Prostate gland (tissue), 2 donors: ENCODE measurements around the gene FUT8.

Source experiments
- POLR2A ChIP-seq: fragments of 450-650 bp; IDR thresholded peaks from one replicate; pipeline ENCODE4 v1.6.1; 2016; ENCODE audit warnings: antibody characterized with exemption, mild to moderate bottlenecking
- TF ChIP-seq, protein P1 (sequence below), 4 experiments: fragments of 200-600 bp in 2 of 4; fragments of 450-650 bp in 2 of 4; sonication (generic) in 2 of 4; IDR thresholded peaks; 1 replicate in 3 of 4; 2 replicates in 1 of 4; pipeline ENCODE4 v1.5.1; 2016 to 2019; ENCODE audit warnings: antibody characterized with exemption in 4 of 4, mild to moderate bottlenecking in 2 of 4, moderate library complexity in 2 of 4

DNA sequence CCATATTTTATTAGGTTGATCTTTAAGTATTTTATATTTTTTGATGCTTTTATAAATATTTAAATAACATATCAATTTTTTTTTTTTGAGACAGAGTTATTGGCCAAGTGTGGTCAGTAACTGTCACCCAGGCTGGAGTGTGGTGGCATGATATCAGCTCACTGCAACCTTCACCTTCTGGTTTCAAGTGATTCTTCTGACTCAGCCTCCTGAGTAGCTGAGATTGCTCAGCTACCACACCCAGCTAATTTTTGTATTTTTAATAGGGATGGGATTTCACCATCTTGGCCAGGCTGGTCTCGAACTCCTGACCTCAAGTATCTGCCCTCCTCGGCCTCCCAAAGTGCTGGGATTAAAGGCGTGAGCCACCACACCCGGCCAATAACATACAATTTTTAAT, 71.1 kb downstream of the FUT8 start:
- TF ChIP-seq, protein P1, sequence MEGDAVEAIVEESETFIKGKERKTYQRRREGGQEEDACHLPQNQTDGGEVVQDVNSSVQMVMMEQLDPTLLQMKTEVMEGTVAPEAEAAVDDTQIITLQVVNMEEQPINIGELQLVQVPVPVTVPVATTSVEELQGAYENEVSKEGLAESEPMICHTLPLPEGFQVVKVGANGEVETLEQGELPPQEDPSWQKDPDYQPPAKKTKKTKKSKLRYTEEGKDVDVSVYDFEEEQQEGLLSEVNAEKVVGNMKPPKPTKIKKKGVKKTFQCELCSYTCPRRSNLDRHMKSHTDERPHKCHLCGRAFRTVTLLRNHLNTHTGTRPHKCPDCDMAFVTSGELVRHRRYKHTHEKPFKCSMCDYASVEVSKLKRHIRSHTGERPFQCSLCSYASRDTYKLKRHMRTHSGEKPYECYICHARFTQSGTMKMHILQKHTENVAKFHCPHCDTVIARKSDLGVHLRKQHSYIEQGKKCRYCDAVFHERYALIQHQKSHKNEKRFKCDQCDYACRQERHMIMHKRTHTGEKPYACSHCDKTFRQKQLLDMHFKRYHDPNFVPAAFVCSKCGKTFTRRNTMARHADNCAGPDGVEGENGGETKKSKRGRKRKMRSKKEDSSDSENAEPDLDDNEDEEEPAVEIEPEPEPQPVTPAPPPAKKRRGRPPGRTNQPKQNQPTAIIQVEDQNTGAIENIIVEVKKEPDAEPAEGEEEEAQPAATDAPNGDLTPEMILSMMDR (IDR thresholded peaks at IDR 0.05) = no peak
- no peak for TF ChIP-seq POLR2A
